Measurements from ENCODE around the gene BICRAL. TPM values are rescaled to one million over a fixed set of nuclear protein-coding genes. Genes with fewer than 3 reads are reported as not detected.

BICRAL gene
- total and polyA plus RNA-seq, 2 of the 4 experiments (the other 2 are of a cell fraction), result 4.0 to 6.1 TPM

DNA sequence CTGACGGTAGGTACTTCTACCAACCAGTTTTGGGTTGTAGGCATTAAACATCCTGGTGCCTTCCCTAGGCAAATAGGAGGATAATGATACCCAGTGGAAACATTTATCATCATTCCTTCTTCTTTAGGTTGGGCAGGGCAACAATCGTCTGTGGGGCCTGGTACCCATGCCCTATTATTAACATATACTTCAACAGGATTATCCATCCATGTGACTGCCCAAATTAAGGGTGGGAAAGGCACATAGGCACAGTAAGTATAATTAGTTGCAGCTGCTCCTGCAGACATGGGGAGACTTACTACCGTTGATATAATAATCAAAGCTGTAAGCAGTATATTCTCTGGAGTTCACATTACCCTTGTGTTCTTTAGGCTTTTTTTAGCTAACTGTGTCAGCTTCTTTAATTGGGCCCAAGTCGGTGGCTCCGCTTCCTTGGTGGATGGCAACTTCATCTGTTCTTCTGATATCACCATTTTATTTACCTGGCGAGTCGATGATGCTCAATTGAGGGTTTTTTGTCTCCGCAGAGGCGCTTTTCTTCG, 114.4 kb downstream of the BICRAL start:
- no peak overlapping the region for H2AK5ac ChIP-seq (ENCODE audit: low read depth, low read length)
- H2BK120ac ChIP-seq (ENCODE audit: low read depth, low read length), result no peak overlapping the region
- in situ Hi-C loops (cut with MboI; ENCODE audit: low sequenced_read_pairs), result loop anchor here (25.0 kb wide), 1 partner anchor 809 kb away; no protein-coding TSS in a partner anchor
- H3K18ac ChIP-seq (ENCODE audit: low read depth, low read length), result no peak overlapping the region
- no peak overlapping the region for H2BK15ac ChIP-seq (ENCODE audit: low read depth, low read length)
- H3K36me3 ChIP-seq (ENCODE audit: control insufficient read depth, insufficient read depth, low read length), result no peaks in the 10 kb centered on the region
- POLR2A ChIA-PET (ENCODE audit: unreplicated experiment), result no interaction called here
- H3K27ac ChIP-seq (ENCODE audit: insufficient read depth, low read length), result no peak overlapping the region
- CTCF ChIA-PET, result no interaction called here
- H2BK5ac ChIP-seq (ENCODE audit: low read depth, low read length, poor library complexity, severe bottlenecking), result no peak overlapping the region
- no peak overlapping the region for H4K5ac ChIP-seq (ENCODE audit: low read depth, low read length)
- H3K9me3 ChIP-seq (ENCODE audit: control insufficient read depth, insufficient read depth, low read length), result no peaks in the 10 kb centered on the region
- H3K56ac ChIP-seq (ENCODE audit: extremely low read depth, insufficient read depth, low read length), result no peak overlapping the region
- no peak overlapping the region for H3K9ac ChIP-seq (ENCODE audit: low read depth, low read length)
- no peaks in the 10 kb centered on the region for H3K27me3 ChIP-seq (ENCODE audit: control insufficient read depth, insufficient read depth, low read length)
- no TSS peak for BruUV-seq (replicated peaks)
- H3K14ac ChIP-seq (replicated peaks; ENCODE audit: low read depth, low read length), result no peak overlapping the region
- no peak overlapping the region for H4K8ac ChIP-seq (ENCODE audit: low read depth in 2 of 2, low read length in 2 of 2)
- no peak overlapping the region for H2AFZ ChIP-seq (replicated peaks; ENCODE audit: low read length, poor library complexity)
- dilution Hi-C loops (cut with HindIII; ENCODE audit: low sequenced_read_pairs, unreplicated experiment), result no loop called here
- no peak overlapping the region for H3K4me2 ChIP-seq (ENCODE audit: low read depth, low read length)
- TF ChIP-seq MXI1 (IDR thresholded peaks at IDR 0.05; ENCODE audit: borderline replicate concordance, low read depth, low read length) (no peak), CHD1 (IDR thresholded peaks at IDR 0.05; ENCODE audit: low read depth, low read length) (no peak), USF2 (IDR thresholded peaks at IDR 0.05; ENCODE audit: low read depth, low read length) (no peak), MAFK (IDR thresholded peaks at IDR 0.05; ENCODE audit: low read depth, low read length) (no peak), RCOR1 (IDR thresholded peaks at IDR 0.05; ENCODE audit: insufficient replicate concordance, low read length) (no peak), NFE2L2 (IDR thresholded peaks at IDR 0.05; ENCODE audit: low read depth, low read length) (no peak), SMC3 (IDR thresholded peaks at IDR 0.05; ENCODE audit: low read depth, low read length) (no peak), FOS (IDR thresholded peaks at IDR 0.05; ENCODE audit: low read depth, low read length) (no peak), CEBPB (IDR thresholded peaks at IDR 0.05; ENCODE audit: low read depth, low read length) (no peak), RFX5 (IDR thresholded peaks at IDR 0.05; ENCODE audit: low read depth, low read length) (no peak)
- TF ChIP-seq, protein P1, sequence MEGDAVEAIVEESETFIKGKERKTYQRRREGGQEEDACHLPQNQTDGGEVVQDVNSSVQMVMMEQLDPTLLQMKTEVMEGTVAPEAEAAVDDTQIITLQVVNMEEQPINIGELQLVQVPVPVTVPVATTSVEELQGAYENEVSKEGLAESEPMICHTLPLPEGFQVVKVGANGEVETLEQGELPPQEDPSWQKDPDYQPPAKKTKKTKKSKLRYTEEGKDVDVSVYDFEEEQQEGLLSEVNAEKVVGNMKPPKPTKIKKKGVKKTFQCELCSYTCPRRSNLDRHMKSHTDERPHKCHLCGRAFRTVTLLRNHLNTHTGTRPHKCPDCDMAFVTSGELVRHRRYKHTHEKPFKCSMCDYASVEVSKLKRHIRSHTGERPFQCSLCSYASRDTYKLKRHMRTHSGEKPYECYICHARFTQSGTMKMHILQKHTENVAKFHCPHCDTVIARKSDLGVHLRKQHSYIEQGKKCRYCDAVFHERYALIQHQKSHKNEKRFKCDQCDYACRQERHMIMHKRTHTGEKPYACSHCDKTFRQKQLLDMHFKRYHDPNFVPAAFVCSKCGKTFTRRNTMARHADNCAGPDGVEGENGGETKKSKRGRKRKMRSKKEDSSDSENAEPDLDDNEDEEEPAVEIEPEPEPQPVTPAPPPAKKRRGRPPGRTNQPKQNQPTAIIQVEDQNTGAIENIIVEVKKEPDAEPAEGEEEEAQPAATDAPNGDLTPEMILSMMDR (conservative IDR thresholded peaks at IDR 0.05; ENCODE audit: low read depth, low read length), result no peak
- H3K9me1 ChIP-seq (ENCODE audit: insufficient read depth, low read length), result no peaks in the 10 kb centered on the region
- no peak overlapping the region for H4K91ac ChIP-seq (ENCODE audit: insufficient read depth, low read depth, low read length)
- H4K20me1 ChIP-seq (ENCODE audit: insufficient read depth, low read length), result no peaks in the 10 kb centered on the region
- no peak overlapping the region for H3K4ac ChIP-seq (ENCODE audit: low read depth, low read length)
- DNase-seq (no peak), ATAC-seq (ENCODE audit: low read depth) (no peak)
- intact Hi-C loops (cut with micrococcal nuclease), result loop anchor here (10.0 kb wide), 1 partner anchor 821 kb away; no protein-coding TSS in a partner anchor
- no peak overlapping the region for H3K4me3 ChIP-seq (ENCODE audit: insufficient read depth, low read depth, low read length)
- peaks cover 3% of the 10 kb centered on the region; the same call in 1 of the 2 replicates for H3K4me1 ChIP-seq (ENCODE audit: control insufficient read depth, insufficient read depth, low read length)
- H3K79me1 ChIP-seq (ENCODE audit: low read depth in 1 of 2, low read length in 2 of 2), result no peaks in the 10 kb centered on the region
- H3K23ac ChIP-seq (ENCODE audit: low read depth, low read length), result no peak overlapping the region
- H2AK9ac ChIP-seq (replicated peaks; ENCODE audit: low read depth, low read length, poor library complexity), result no peak overlapping the region
- H2BK20ac ChIP-seq (ENCODE audit: low read depth, low read length), result no peak overlapping the region
- no CpG with 5 or more reads among the region's 10 CpGs for WGBS, 2 experiments (ENCODE audit: extremely low coverage in 2 of 2, insufficient read length in 1 of 2)
